Measurements from ENCODE around the gene EXOSC1.

DNA sequence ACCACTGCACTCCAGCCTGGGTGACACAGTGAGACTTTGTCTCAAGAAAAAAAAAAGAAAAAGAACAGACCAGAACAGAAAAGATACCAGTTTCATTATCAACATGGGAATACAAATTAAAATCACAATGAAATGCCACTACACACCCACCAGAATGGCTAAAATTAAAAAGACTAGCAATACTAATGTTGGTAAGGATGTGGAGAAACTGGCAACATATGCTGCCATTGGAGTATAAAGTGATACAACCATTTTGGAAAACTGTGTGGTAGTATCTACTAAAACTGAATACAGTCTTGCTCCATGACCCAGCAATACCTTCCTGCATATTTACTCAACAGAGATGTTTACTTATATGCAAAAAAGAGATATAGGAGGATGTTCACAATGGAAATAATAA is 41.8 kb downstream of the EXOSC1 start:
- TF ChIP-seq, protein P1, sequence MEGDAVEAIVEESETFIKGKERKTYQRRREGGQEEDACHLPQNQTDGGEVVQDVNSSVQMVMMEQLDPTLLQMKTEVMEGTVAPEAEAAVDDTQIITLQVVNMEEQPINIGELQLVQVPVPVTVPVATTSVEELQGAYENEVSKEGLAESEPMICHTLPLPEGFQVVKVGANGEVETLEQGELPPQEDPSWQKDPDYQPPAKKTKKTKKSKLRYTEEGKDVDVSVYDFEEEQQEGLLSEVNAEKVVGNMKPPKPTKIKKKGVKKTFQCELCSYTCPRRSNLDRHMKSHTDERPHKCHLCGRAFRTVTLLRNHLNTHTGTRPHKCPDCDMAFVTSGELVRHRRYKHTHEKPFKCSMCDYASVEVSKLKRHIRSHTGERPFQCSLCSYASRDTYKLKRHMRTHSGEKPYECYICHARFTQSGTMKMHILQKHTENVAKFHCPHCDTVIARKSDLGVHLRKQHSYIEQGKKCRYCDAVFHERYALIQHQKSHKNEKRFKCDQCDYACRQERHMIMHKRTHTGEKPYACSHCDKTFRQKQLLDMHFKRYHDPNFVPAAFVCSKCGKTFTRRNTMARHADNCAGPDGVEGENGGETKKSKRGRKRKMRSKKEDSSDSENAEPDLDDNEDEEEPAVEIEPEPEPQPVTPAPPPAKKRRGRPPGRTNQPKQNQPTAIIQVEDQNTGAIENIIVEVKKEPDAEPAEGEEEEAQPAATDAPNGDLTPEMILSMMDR (IDR thresholded peaks at IDR 0.05), result no peak
- TF ChIP-seq POLR2A (IDR thresholded peaks at IDR 0.05), result no peak
